Ascending aorta (tissue), 2 donors: ENCODE results near the gene UGT2B28. TPM values are rescaled to one million over a fixed set of nuclear protein-coding genes. Genes with fewer than 3 reads are reported as not detected.
"Not testable (repeated sequence)": the region's sequence is repeated elsewhere in the genome, so short reads cannot be mapped to it uniquely, and the experiment has no call there.

ENCODE experiments used
- DNase-seq, 2 donors: peaks; one replicate each; pipeline ENCODE4 v3.0.0-alpha.2; 2019; ENCODE audit warnings: low spot score in 2 of 2
- H3K27ac ChIP-seq, 2 donors: fragments of 200-600 bp; sonication (generic); one replicate each; pipeline ENCODE4 v1.5.1; 2016 to 2017; ENCODE audit warnings: mild to moderate bottlenecking in 1 of 2
- H3K27me3 ChIP-seq: fragments of 200-600 bp; sonication (generic); one replicate; pipeline ENCODE4 v1.5.1; 2017
- H3K36me3 ChIP-seq, 2 donors: fragments of 200-600 bp; sonication (generic); one replicate each; pipeline ENCODE4 v1.5.1; 2016
- H3K4me1 ChIP-seq, 2 donors: fragments of 200-600 bp; sonication (generic); one replicate each; pipeline ENCODE4 v1.5.1; 2016 to 2017; ENCODE audit warnings: mild to moderate bottlenecking in 1 of 2
- H3K4me3 ChIP-seq, 2 donors: fragments of 200-600 bp; sonication (generic); one replicate each; pipeline ENCODE4 v1.5.1; 2016 to 2017; ENCODE audit warnings: mild to moderate bottlenecking in 1 of 2
- H3K9me3 ChIP-seq, 2 donors: fragments of 200-600 bp; sonication (generic); one replicate each; pipeline ENCODE4 v1.5.1; 2016
- intact Hi-C: fragments of 100-400 bp; cut with DNase I; formaldehyde crosslinking; loops from one replicate; pipeline ENCODE4 v1.15.1; 2023
- total RNA-seq: library from RNA; depleted of rRNA; stranded (reverse); fragments of >200 nt; gene quantifications from one replicate; pipeline ENCODE4 v1.1.0, GENCODE V29; 2016
- TF ChIP-seq, protein P1 (sequence below), 3 experiments: fragments of 200-600 bp in 2 of 3; fragments of 450-650 bp in 1 of 3; sonication (generic) in 2 of 3; IDR thresholded peaks; one replicate each; pipeline ENCODE4 v1.5.1; 2016 to 2019; ENCODE audit warnings: antibody characterized with exemption in 3 of 3, mild to moderate bottlenecking in 1 of 3, moderate library complexity in 1 of 3

Gene UGT2B28
- not detected for total RNA-seq

GRCh38 chr4:69280081-69280480, at the start of gene UGT2B28:
Gene UGT2B28 (plus strand): TSS chr4:69280475. CDS start chr4:69280501, 26 bp downstream.
- H3K27me3 ChIP-seq, H3K9me3 ChIP-seq, H3K4me3 ChIP-seq, H3K27ac ChIP-seq, DNase-seq, H3K4me1 ChIP-seq, intact Hi-C loops, H3K36me3 ChIP-seq: not testable (repeated sequence)

GRCh38 chr4:69239092-69239491, 41.2 kb upstream of the UGT2B28 start:
- TF ChIP-seq, protein P1, sequence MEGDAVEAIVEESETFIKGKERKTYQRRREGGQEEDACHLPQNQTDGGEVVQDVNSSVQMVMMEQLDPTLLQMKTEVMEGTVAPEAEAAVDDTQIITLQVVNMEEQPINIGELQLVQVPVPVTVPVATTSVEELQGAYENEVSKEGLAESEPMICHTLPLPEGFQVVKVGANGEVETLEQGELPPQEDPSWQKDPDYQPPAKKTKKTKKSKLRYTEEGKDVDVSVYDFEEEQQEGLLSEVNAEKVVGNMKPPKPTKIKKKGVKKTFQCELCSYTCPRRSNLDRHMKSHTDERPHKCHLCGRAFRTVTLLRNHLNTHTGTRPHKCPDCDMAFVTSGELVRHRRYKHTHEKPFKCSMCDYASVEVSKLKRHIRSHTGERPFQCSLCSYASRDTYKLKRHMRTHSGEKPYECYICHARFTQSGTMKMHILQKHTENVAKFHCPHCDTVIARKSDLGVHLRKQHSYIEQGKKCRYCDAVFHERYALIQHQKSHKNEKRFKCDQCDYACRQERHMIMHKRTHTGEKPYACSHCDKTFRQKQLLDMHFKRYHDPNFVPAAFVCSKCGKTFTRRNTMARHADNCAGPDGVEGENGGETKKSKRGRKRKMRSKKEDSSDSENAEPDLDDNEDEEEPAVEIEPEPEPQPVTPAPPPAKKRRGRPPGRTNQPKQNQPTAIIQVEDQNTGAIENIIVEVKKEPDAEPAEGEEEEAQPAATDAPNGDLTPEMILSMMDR (IDR thresholded peaks at IDR 0.05) = no peak
- Histone ChIP-seq H3K27ac (no peak overlapping the region), H3K36me3 (no peaks in the 10 kb centered on the region), H3K4me1 (no peaks in the 10 kb centered on the region), H3K9me3 (no peaks in the 10 kb centered on the region), H3K27me3 (no peaks in the 10 kb centered on the region), H3K4me3 (no peak overlapping the region)
- intact Hi-C loops = no loop called here
- DNase-seq = no peak

- Histone ChIP-seq H3K4me3 (no peak overlapping the region), H3K9me3 (no peaks in the 10 kb centered on the region), H3K4me1 (no peaks in the 10 kb centered on the region), H3K36me3 (no peaks in the 10 kb centered on the region), H3K27me3 (no peaks in the 10 kb centered on the region), H3K27ac (no peak overlapping the region)
- intact Hi-C loops = no loop called here
- TF ChIP-seq, protein P1 (IDR thresholded peaks at IDR 0.05) = no peak
- no peak for DNase-seq
Observed at GRCh38 chr4:69239557-69240168, 40.6 kb upstream of the UGT2B28 start.

- H3K36me3 ChIP-seq, H3K27ac ChIP-seq, H3K4me3 ChIP-seq, H3K27me3 ChIP-seq, DNase-seq, H3K4me1 ChIP-seq, intact Hi-C loops, H3K9me3 ChIP-seq: not testable (repeated sequence)
Observed at GRCh38 chr4:69240787-69241186, 39.5 kb upstream of the UGT2B28 start.

DNA sequence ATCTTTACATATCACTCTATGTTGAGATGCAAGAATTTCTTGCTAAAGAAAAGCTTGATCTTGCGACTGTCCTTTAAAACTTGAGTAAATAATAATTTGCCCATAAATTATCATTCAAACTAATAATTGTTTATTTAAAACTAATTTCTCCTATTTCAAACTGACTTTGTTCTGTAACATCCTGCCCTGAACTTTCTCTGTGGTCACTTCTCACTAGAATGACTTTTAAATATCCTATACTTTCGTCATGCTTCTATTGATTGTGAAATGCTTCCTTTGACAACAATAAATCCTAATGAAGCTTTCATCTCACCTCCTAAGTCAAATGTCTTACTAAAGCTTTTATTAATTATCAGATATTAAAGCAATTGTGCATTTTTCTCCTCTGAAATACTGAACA, 38.5 kb upstream of the UGT2B28 start:
- H3K27ac ChIP-seq, intact Hi-C loops, H3K9me3 ChIP-seq, DNase-seq, H3K27me3 ChIP-seq, H3K36me3 ChIP-seq, H3K4me1 ChIP-seq, H3K4me3 ChIP-seq: not testable (repeated sequence)

DNA sequence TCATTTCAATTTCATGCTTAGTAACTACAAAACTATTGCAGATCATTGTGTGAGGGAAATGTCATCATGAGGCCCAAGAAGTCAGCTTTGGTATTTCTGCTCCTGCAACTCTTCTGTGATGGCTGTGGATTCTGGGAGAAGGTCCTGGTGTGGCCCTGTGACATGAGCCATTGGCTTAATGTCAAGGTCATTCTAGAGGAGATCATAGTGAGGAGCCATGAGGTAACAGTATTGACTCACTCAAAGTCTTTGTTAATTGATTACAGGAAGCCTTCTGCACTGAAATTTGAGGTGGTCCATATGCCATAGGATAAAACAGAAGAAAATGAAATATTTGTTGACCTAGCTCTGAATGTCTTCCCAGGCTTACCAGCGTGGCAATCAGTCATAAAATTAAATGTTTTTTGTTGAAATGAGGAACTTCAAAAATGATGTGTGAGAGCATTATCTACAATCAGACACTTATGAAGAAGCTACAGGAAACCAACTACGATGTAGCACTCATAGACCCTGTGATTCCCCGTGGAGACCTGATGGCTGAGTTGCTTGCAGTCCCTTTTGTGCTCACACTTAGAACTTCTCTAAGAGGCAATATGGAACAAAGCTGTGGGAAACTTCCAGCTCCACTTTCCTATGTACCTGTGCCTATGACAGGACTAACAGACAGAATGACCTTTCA, 37.6 kb upstream of the UGT2B28 start:
- H3K4me1 ChIP-seq, H3K4me3 ChIP-seq, H3K36me3 ChIP-seq, H3K9me3 ChIP-seq, H3K27ac ChIP-seq, intact Hi-C loops, H3K27me3 ChIP-seq, DNase-seq: not testable (repeated sequence)

- H3K9me3 ChIP-seq, H3K4me3 ChIP-seq, intact Hi-C loops, H3K27ac ChIP-seq, H3K36me3 ChIP-seq, H3K27me3 ChIP-seq, DNase-seq, H3K4me1 ChIP-seq: not testable (repeated sequence)
Observed at GRCh38 chr4:69250884-69251283, 29.4 kb upstream of the UGT2B28 start.

DNA sequence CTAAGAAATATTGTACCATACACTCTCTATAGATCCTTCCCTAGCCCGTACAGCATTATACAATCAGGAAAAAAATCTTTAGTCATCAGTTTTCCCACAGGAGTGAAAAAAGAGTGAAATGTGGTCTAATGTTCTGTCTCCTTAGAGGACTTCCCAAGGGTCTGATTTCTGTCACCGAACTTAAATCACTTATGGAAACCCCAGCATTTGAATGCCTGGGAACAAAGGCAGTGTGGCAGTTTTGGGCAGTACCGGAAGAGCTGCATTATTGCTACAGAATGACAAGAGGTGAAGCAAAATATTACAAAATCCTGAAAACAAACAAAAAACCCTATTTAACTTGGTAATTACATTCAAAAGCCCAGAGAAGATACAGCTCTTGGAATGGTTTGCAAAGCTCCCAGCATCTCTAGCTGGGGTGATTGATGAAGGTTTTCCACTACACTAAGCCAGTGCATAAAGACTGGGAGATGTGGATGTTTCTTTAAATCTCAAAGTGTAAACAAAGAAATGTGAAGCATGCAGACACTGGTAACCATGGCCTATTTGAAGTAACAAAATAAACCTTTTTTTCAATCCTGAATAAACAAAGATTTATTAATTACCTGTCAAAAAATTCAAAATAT, 27.0 kb upstream of the UGT2B28 start:
- intact Hi-C loops, H3K4me1 ChIP-seq, H3K27ac ChIP-seq, H3K27me3 ChIP-seq, H3K36me3 ChIP-seq, DNase-seq, H3K9me3 ChIP-seq, H3K4me3 ChIP-seq: not testable (repeated sequence)

DNA sequence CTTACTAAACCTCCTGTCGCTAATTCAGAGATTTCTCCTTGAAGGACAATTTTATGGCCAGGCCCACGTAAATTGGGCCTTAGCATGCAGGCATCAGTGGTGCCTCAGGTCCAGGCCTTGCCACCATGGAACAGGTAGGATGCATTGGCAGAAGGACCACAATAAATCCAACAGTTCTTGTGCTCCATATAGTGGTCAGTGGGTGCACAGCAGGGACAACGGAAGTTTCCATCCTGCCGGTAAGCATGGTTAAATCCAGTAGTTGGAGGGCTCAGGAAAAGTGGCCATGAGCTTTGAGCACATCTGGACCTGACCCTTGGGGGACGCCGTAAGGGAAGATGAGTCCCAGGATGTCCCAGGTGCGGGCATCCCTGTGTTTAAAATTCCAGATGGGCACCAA, 11.7 kb upstream of the UGT2B28 start:
- intact Hi-C loops, H3K27me3 ChIP-seq, DNase-seq, H3K9me3 ChIP-seq, H3K27ac ChIP-seq, H3K36me3 ChIP-seq, H3K4me1 ChIP-seq, H3K4me3 ChIP-seq: not testable (repeated sequence)

DNA sequence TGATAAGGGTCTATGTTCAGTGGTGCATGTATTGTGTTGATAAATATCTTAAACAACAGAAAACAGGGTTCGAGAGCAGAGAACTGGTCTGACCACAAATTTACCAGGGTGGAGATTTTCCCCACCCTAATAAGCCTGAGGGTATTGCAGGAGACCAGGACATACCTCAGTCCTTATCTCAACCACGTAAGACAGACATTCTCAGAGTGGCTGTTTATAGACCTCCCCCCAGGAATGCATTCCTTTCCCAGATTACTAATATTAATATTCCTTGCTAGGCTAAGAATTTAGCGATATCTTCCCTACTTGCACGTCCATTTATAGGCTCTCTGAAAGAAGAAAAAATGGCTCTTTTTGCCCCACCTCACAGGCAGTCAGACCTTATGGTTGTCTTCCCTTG, 16.1 kb downstream of the UGT2B28 start:
- H3K9me3 ChIP-seq, intact Hi-C loops, H3K4me1 ChIP-seq, H3K27me3 ChIP-seq, H3K4me3 ChIP-seq, DNase-seq, H3K27ac ChIP-seq, H3K36me3 ChIP-seq: not testable (repeated sequence)

DNA sequence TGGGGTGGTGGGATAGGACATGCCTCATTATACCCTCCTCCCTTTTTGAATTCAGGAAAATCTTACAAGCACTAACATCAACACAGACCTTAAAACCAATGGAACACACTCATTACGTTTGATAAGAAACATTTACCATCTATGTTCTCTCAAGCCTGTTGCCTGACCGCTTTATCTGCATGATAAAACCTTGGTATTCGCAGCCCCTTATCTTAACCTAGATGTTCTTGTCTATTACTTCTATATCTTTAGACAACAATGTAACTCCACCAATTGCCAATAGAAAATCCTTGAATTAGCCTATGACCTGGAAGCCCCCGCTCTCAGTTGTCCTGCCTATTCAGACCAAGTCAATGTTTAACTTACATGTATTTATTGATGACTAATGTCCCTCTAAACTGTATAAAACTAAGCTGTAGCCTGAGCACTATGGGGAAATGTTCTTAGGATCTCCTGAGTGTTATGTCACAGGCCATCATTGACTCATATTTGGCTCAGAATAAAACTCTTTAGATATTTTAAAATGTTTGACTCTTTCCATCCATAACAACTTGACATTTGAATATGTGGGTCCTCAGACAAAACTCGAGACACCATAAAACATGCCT, 28.3 kb downstream of the UGT2B28 start:
- H3K36me3 ChIP-seq, H3K27ac ChIP-seq, H3K27me3 ChIP-seq, H3K4me1 ChIP-seq, intact Hi-C loops, H3K9me3 ChIP-seq, H3K4me3 ChIP-seq, DNase-seq: not testable (repeated sequence)

DNA sequence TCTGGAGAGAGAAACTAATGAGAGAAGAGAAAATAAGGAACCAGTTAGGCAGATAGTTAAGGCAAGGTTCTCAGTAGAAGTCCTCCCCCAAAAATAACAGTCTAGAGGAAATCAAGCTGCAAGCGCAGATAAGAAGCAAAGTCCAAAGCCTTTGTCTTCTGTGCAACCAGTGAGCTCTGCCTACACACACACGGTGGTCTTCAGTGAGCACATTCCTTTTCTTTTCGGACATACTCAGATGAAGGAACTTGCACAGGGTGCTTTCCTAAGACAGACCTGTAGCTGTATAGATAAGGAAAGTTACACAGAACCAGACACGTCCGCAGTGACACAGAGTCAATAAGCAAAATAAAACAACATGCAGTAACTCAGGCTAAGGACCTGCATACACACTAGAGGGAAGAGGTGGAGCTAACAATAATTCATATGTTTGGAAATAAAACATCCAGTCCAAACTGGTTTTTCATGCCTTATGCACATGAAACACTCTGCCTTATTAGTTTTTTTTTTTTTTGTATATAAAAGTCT, 29.3 kb downstream of the UGT2B28 start:
- DNase-seq, intact Hi-C loops: not testable (repeated sequence)

More for the DNA sequence above, 29.3 kb downstream of the UGT2B28 start:
- H3K27me3 ChIP-seq, H3K9me3 ChIP-seq, H3K4me3 ChIP-seq, H3K36me3 ChIP-seq, H3K27ac ChIP-seq, H3K4me1 ChIP-seq: not testable (repeated sequence)
